Regular cardiac myocyte (primary cell): ENCODE measurements around the gene A1BG. TPM values are rescaled to one million over a fixed set of nuclear protein-coding genes. Genes with fewer than 3 reads are reported as not detected.

Source experiments
- total RNA-seq: library from RNA; depleted of rRNA; stranded (reverse); fragments of >200 nt; gene quantifications from 2 replicates; pipeline ENCODE4 v1.2.3, GENCODE V29; 2014

The A1BG gene
- 6.1 and 14.4 TPM in 2 replicates for total RNA-seq

DNA sequence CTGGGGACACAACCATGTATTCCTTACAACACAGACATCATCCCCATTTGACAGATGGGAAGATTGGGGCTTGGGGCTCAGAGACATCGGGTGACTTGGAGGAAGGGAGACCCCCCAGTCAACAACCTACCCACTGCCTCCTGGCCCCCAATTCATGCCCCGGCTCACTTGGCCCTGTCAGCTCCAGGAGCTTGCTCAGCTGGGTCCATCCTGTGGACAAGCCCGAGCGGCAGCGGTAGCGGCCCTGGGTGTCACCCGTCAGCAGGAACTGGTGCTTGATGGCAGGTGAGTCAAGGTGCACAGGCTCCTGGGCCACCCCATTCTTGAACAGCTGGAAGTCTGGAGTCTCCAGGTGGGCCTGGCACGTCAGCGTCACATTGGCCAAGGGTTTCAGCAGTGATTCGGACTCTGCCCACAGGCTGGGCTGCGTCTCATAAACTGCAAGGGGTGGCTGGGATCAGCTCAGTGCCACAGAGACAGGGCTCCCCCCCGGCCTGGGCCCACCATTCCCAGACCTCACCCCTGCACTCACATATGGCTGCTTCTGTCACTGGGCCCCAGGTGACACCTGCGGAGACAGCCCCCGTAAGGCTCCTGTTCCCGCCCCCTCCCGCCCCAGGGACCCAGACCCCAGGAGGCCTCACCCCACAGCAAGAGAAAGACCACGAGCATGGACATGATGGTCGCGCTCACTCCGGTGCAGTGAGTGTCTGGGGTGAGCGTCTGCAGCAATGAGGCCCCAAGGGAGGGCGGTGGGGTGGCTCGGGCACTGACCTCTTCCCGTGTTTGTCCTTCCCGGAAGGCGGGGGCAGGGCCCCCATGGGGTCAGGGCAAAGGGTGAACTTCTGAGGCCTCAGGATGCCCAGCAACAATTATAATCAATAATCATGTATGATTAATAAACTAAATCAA, at the start of gene A1BG:
TSS of gene A1BG (minus strand) at position 733 of the 912 bp plus-strand sequence. CDS start at position 678, 55 bp downstream.

DNA sequence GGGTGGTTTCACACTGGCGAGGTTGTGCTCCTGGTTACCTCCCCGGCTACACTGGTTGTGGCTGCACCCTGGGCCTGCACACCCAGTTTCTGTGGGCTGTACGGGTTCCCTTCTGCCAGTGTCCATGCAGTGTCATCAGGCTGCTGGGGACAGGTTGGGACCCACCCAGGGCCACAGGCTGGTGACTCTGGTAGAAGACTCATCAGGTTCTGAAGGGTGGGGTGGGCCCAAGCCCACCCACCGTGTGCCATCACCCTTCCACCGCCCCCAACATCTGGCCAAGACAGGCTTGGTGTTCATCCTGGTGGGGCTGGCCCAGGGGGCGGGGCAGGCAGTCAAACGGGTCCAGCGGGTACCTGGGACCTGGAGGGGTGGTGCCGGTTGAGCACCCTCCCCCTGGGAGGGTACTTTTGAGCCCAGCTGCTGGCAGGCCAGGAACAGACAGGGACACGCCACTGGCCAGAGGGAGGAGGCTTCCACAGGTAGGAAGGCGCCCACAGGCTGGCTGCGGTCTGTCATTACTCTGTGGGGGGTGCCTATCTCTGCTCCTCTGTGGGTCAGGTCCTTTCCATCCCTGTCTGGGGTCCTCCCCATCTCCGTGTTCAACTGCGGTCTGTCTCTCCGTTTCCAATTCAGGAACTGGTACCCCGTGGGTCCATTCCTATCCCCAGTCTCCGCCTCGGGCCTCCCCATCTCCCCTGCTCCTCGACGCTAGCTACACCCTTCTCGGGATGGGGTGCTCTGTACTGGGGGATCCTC, 42.1 kb upstream of the A1BG start, which contains the start of gene RNF225:
TSS of gene RNF225 (plus strand) at position 437 of the 759 bp plus-strand sequence. CDS start 434 bp downstream, outside the sequence.

GRCh38 chr19:58386576-58387337, 33.5 kb upstream of the A1BG start, which contains the start of gene RPS5:
Gene RPS5 (plus strand): TSS chr19:58387269. CDS start chr19:58388138, 869 bp downstream.

GRCh38 chr19:58380662-58381459, 27.6 kb upstream of the A1BG start, which contains the start of gene ZNF837:
Gene ZNF837 (minus strand): TSS chr19:58381030. CDS start chr19:58369332, 11,698 bp downstream.

DNA sequence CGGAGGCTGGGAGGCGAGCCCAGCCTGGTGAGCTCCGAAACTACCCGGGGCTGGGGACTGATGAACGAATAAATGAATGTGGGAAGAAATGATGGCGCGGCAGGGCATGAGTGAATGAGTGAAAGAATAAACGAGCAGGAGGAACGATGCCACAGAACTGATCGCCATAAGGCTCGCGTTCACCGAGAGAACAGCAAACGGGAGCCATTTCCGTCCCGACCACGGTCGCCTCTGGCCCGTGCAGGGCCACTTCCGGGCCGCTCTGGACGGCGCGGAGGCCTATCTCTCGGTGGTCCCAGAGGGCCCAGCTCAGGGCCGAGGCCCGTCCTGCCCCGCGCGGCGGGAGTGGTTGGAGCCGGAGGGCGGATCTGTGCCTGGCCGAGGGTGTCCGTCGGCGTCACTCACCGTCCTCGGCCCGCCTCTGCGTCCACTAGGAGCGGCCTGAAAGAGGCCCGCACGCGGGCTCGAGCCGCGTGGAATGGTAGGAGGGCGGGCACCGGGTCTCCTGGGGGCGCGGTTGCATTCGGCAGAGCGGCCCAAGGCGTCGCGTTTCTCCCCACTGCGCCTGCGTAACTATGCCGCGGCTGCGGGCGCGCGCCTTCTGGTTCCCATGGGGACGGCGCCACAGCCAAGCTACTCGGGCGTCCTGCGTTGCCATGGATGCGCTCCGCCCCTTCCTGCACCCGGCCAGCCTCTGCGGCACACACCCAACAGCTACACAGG, 9.1 kb upstream of the A1BG start, which contains the start of gene ZNF497:
TSS of gene ZNF497 (minus strand) at position 480 of the 723 bp plus-strand sequence. CDS start 5,116 bp downstream, outside the sequence.

DNA sequence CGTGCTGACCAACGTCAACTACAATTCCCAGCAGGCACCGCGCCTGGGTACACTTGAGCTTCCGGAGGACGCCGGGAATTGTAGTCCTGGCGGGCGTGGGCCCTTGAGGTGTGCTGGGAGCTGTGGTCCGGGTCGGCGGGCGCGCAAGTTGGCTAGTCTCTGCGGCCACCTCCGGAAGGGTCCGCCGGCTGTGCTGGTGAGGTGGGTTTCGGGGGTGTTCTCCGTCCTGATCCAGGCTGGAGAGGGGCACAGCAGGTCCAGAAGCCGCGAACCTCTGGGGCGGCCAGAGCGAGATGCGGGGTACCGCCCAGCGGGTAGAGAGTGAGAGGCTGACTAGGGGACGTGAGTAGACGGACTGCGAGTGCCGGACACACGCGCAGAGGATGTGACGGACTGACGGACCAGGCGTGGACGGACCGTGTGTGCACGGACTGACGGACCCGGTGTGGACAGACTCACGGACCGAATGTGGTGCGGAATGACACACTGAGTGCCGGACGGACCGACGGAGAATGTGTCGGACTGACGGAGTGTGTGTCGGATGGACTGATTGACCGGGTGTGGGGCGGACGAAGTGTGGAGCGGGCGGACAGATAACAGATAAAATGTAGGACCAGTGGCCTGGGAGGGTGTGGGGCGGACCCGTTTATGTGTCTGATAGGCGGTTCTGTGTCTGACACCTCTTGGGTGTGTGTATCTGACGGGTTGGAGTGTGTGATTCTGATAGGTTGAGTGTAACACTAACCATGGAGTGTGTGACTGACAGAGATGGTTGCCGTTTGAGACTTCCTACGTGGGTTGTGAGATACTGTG, 26.2 kb downstream of the A1BG start, which contains the start of gene ZSCAN22:
TSS of gene ZSCAN22 (plus strand) at position 81 of the 813 bp plus-strand sequence. CDS start 7,809 bp downstream, outside the sequence.

GRCh38 chr19:58305065-58305931, 48.0 kb downstream of the A1BG start, which contains the start of gene ERVK3-1:
Gene ERVK3-1 (plus strand): TSS chr19:58305377. CDS start chr19:58312169, 6,792 bp downstream.

Other genes starting within 250 kb of the A1BG start
- 14.6 and 17.8 TPM in 2 replicates for gene ZNF329, start 202.7 kb downstream of the A1BG start, total RNA-seq
- gene ZNF274, start 170.4 kb downstream of the A1BG start, total RNA-seq = 29.3 and 31.6 TPM in 2 replicates
- 42.0 and 44.5 TPM in 2 replicates for gene ZNF544, start 124.6 kb downstream of the A1BG start, total RNA-seq
- gene ZNF8, start 74.5 kb downstream of the A1BG start, total RNA-seq = 4.0 and 4.5 TPM in 2 replicates
- 20.6 and 38.2 TPM in 2 replicates for gene ERVK3-1, start 48.1 kb downstream of the A1BG start, total RNA-seq
- 2.3 and 2.7 TPM in 2 replicates for gene ZSCAN22, start 26.5 kb downstream of the A1BG start, total RNA-seq
- gene ZNF497, start 9.3 kb upstream of the A1BG start, total RNA-seq = 0.58 and 1.1 TPM in 2 replicates
- gene ZNF837, start 27.5 kb upstream of the A1BG start, total RNA-seq = 1.2 and 3.9 TPM in 2 replicates
- gene RPS5, start 33.8 kb upstream of the A1BG start, total RNA-seq = 2,110 and 2,179 TPM in 2 replicates
- 0.38 TPM in 1 of 2 replicates, not detected in the other for gene RNF225, start 42.2 kb upstream of the A1BG start, total RNA-seq
- gene ZNF584, start 55.2 kb upstream of the A1BG start, total RNA-seq = 12.7 and 16.7 TPM in 2 replicates
- gene ZNF132, start 86.7 kb upstream of the A1BG start, total RNA-seq = 10.4 and 12.7 TPM in 2 replicates
- gene ZNF324B, start 98.1 kb upstream of the A1BG start, total RNA-seq = 7.3 and 10.0 TPM in 2 replicates
- gene ZNF324, start 113.6 kb upstream of the A1BG start, total RNA-seq = 11.8 and 16.3 TPM in 2 replicates
- 5.4 and 5.9 TPM in 2 replicates for gene ZNF446, start 122.9 kb upstream of the A1BG start, total RNA-seq
- 2.8 and 2.9 TPM in 2 replicates for gene SLC27A5, start 158.5 kb upstream of the A1BG start, total RNA-seq
- gene ZBTB45, start 166.3 kb upstream of the A1BG start, total RNA-seq = 3.4 and 5.6 TPM in 2 replicates
- 171 and 383 TPM in 2 replicates for gene TRIM28, start 190.6 kb upstream of the A1BG start, total RNA-seq
- 98.7 and 136 TPM in 2 replicates for gene CHMP2A, start 201.6 kb upstream of the A1BG start, total RNA-seq
- gene UBE2M, start 205.1 kb upstream of the A1BG start, total RNA-seq = 51.0 and 87.0 TPM in 2 replicates
- 10.9 and 20.9 TPM in 2 replicates for gene MZF1, start 219.8 kb upstream of the A1BG start, total RNA-seq